WTC11 (cell line): Measurements from ENCODE around the gene YTHDC2. TPM values are rescaled to one million over a fixed set of nuclear protein-coding genes. Genes with fewer than 3 reads are reported as not detected.

Experiments used
- ATAC-seq: fragments of 200-7000 bp; cut with Tn5 transposase; 2 replicates; pipeline ENCODE4 v1.10.0; 2021; ENCODE audit warnings: mild to moderate bottlenecking, moderate library complexity
- CTCF ChIA-PET: fragments of 300-600 bp; sonication (Branson Sonifier 250); formaldehyde crosslinking; loops from one replicate; lab custom pipeline; 2021; ENCODE audit warnings: antibody characterized with exemption; lab: Charles Lee
- POLR2A ChIA-PET: fragments of 350-600 bp; sonication (Branson Sonifier 250); formaldehyde crosslinking; loops from one replicate; lab custom pipeline; 2021; ENCODE audit warnings: antibody characterized with exemption; lab: Charles Lee
- DNase-seq: peaks from one replicate; pipeline ENCODE4 v3.0.0; 2021; ENCODE audit warnings: low spot score
- H3K27ac Mint-ChIP-seq: 2 replicates; pipeline ENCODE4 v1.8.0; 2021; ENCODE audit warnings: mixed read lengths
- H3K27me3 Mint-ChIP-seq: 2 replicates; pipeline ENCODE4 v1.8.0; 2021; ENCODE audit warnings: low read depth, mild to moderate bottlenecking, moderate library complexity, mixed read lengths
- H3K36me3 Mint-ChIP-seq: 2 replicates; pipeline ENCODE4 v1.8.0; 2021; ENCODE audit warnings: mixed read lengths
- H3K4me1 Mint-ChIP-seq: 2 replicates; pipeline ENCODE4 v1.8.0; 2022; ENCODE audit warnings: mixed read lengths
- H3K4me3 Mint-ChIP-seq: 2 replicates; pipeline ENCODE4 v1.8.0; 2021; ENCODE audit warnings: mild to moderate bottlenecking, moderate library complexity, mixed read lengths
- H3K9me3 Mint-ChIP-seq: 2 replicates; pipeline ENCODE4 v1.8.0; 2021; ENCODE audit warnings: mixed read lengths
- ARID4B ChIP-seq: sonication (generic); formaldehyde crosslinking; IDR thresholded peaks from 2 replicates; pipeline ENCODE4 v1.8.0; 2023; ENCODE audit warnings: missing genetic modification reagents, mild to moderate bottlenecking, borderline replicate concordance
- CBFB ChIP-seq: sonication (generic); formaldehyde crosslinking; IDR thresholded peaks from 2 replicates; pipeline ENCODE4 v1.8.1; 2022; ENCODE audit warnings: mild to moderate bottlenecking, low read depth, missing genetic modification reagents
- ETV6 ChIP-seq: sonication (generic); formaldehyde crosslinking; IDR thresholded peaks from 2 replicates; pipeline ENCODE4 v1.8.1; 2022; ENCODE audit warnings: mild to moderate bottlenecking, missing genetic modification reagents
- FOXK1 ChIP-seq: sonication (generic); formaldehyde crosslinking; IDR thresholded peaks from 2 replicates; pipeline ENCODE4 v1.8.0; 2022; ENCODE audit warnings: mild to moderate bottlenecking, moderate library complexity, missing genetic modification reagents
- HMGXB4 ChIP-seq: sonication (generic); formaldehyde crosslinking; IDR thresholded peaks from 2 replicates; pipeline ENCODE4 v1.8.1; 2023; ENCODE audit warnings: mild to moderate bottlenecking, moderate library complexity, missing genetic modification reagents
- NR2C2 ChIP-seq: sonication (generic); formaldehyde crosslinking; IDR thresholded peaks from 2 replicates; pipeline ENCODE4 v1.8.0; 2022; ENCODE audit warnings: mild to moderate bottlenecking, missing genetic modification reagents
- NR3C1 ChIP-seq: sonication (generic); formaldehyde crosslinking; conservative IDR thresholded peaks from 2 replicates; pipeline ENCODE4 v1.8.1; 2023; ENCODE audit warnings: low read depth, mild to moderate bottlenecking, missing genetic modification reagents
- RELA ChIP-seq: sonication (generic); formaldehyde crosslinking; IDR thresholded peaks from 2 replicates; pipeline ENCODE4 v1.8.1; 2022; ENCODE audit warnings: missing genetic modification reagents, mild to moderate bottlenecking, borderline replicate concordance
- SOX15 ChIP-seq: fragments of 250-450 bp; sonication (Bioruptor Pico); IDR thresholded peaks from 2 replicates; pipeline ENCODE4 v1.9.0; 2021; ENCODE audit warnings: mild to moderate bottlenecking
- TEAD4 ChIP-seq: sonication (generic); formaldehyde crosslinking; IDR thresholded peaks from 2 replicates; pipeline ENCODE4 v1.8.0; 2022; ENCODE audit warnings: mild to moderate bottlenecking, missing genetic modification reagents
- TP53 ChIP-seq: sonication (generic); formaldehyde crosslinking; IDR thresholded peaks from 2 replicates; pipeline ENCODE4 v1.8.1; 2023; ENCODE audit warnings: mild to moderate bottlenecking, missing genetic modification reagents
- ZNF263 ChIP-seq: sonication (generic); formaldehyde crosslinking; IDR thresholded peaks from 2 replicates; pipeline ENCODE4 v1.8.1; 2022; ENCODE audit warnings: low read depth, mild to moderate bottlenecking, moderate library complexity, missing genetic modification reagents
- ZNF416 ChIP-seq: fragments of 250-450 bp; sonication (Bioruptor Pico); IDR thresholded peaks from 2 replicates; pipeline ENCODE4 v1.9.0; 2021; ENCODE audit warnings: mild to moderate bottlenecking, inconsistent platforms
- total RNA-seq: library from RNA; stranded (reverse); gene quantifications from 3 replicates; pipeline ENCODE4 v1.2.3, GENCODE V29; 2021
- TF ChIP-seq, protein P1 (sequence below): sonication (generic); formaldehyde crosslinking; IDR thresholded peaks from 2 replicates; pipeline ENCODE4 v1.8.0; 2022; ENCODE audit warnings: mild to moderate bottlenecking, missing genetic modification reagents
- TF ChIP-seq, protein P2 (sequence below): sonication (generic); formaldehyde crosslinking; IDR thresholded peaks from 2 replicates; pipeline ENCODE4 v1.8.1; 2022; ENCODE audit warnings: mild to moderate bottlenecking, moderate library complexity, missing genetic modification reagents
- TF ChIP-seq, protein P3 (sequence below): sonication (generic); formaldehyde crosslinking; IDR thresholded peaks from 2 replicates; pipeline ENCODE4 v1.8.1; 2023; ENCODE audit warnings: mild to moderate bottlenecking, missing genetic modification reagents, moderate library complexity
- TF ChIP-seq, protein P4 (sequence below): sonication (generic); formaldehyde crosslinking; IDR thresholded peaks from 2 replicates; pipeline ENCODE4 v1.8.1; 2023; ENCODE audit warnings: mild to moderate bottlenecking, missing genetic modification reagents, borderline replicate concordance
- TF ChIP-seq, protein P5 (sequence below): fragments of 250-450 bp; sonication (Bioruptor Pico); IDR thresholded peaks from 2 replicates; pipeline ENCODE4 v1.9.0; 2021; ENCODE audit warnings: mild to moderate bottlenecking, borderline replicate concordance

YTHDC2 gene
- total RNA-seq, 1 experiment from 2014 or later = 21.6 TPM

DNA sequence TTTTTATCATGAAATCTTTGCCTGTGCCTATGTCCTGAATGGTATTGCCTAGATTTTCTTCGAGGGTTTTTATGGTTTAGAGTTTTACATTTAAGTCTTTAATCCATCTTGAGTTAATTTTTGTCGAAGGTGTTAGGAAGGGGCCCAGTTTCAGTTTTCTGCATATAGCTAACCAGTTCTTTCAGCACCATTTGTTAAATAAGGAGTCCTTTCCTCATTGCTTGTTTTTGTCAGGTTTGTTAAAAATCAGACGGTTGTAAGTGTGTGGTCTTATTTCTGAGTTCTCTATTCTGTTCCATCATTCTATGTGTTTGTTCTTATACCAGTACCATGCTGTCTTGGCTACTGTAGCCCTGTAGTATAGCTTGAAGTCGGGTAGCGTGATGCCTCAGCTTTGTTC is 55.9 kb downstream of the YTHDC2 start:
- DNase-seq (no peak), ATAC-seq (no peak)
- H3K36me3 Mint-ChIP-seq = peaks cover 39% of the 10 kb centered on the region
- CTCF ChIA-PET = no interaction called here
- H3K27me3 Mint-ChIP-seq = no peaks in the 10 kb centered on the region
- POLR2A ChIA-PET = no interaction called here
- H3K4me1 Mint-ChIP-seq = no peaks in the 10 kb centered on the region
- no peak overlapping the region for H3K4me3 Mint-ChIP-seq
- TF ChIP-seq RELA (CRISPR knock-in tag) = no peak
- TF ChIP-seq ZNF263 (CRISPR knock-in tag) = no peak
- no peak for TF ChIP-seq NR2C2 (CRISPR knock-in tag)
- TF ChIP-seq HMGXB4 (CRISPR knock-in tag) = no peak
- no peak for TF ChIP-seq ZNF416 (CRISPR knock-in tag)
- TF ChIP-seq, protein P1, sequence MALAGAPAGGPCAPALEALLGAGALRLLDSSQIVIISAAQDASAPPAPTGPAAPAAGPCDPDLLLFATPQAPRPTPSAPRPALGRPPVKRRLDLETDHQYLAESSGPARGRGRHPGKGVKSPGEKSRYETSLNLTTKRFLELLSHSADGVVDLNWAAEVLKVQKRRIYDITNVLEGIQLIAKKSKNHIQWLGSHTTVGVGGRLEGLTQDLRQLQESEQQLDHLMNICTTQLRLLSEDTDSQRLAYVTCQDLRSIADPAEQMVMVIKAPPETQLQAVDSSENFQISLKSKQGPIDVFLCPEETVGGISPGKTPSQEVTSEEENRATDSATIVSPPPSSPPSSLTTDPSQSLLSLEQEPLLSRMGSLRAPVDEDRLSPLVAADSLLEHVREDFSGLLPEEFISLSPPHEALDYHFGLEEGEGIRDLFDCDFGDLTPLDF = no peak
- no peak for TF ChIP-seq ETV6 (CRISPR knock-in tag)
- TF ChIP-seq, protein P2, sequence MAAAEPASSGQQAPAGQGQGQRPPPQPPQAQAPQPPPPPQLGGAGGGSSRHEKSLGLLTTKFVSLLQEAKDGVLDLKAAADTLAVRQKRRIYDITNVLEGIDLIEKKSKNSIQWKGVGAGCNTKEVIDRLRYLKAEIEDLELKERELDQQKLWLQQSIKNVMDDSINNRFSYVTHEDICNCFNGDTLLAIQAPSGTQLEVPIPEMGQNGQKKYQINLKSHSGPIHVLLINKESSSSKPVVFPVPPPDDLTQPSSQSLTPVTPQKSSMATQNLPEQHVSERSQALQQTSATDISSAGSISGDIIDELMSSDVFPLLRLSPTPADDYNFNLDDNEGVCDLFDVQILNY (CRISPR knock-in tag) = no peak
- TF ChIP-seq, protein P3, sequence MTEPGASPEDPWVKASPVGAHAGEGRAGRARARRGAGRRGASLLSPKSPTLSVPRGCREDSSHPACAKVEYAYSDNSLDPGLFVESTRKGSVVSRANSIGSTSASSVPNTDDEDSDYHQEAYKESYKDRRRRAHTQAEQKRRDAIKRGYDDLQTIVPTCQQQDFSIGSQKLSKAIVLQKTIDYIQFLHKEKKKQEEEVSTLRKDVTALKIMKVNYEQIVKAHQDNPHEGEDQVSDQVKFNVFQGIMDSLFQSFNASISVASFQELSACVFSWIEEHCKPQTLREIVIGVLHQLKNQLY (CRISPR knock-in tag) = no peak
- TF ChIP-seq TEAD4 = no peak
- no peak for TF ChIP-seq TP53
- no peak for TF ChIP-seq FOXK1 (CRISPR knock-in tag)
- TF ChIP-seq, all 79 proteins: peak for 0
- no peak overlapping the region for H3K27ac Mint-ChIP-seq
- peaks cover 17% of the 10 kb centered on the region for H3K9me3 Mint-ChIP-seq

GRCh38 chr5:113572716-113573115 is 59.2 kb downstream of the YTHDC2 start:
- Mint-ChIP-seq H3K27me3 (no peaks in the 10 kb centered on the region), H3K36me3 (peaks cover 42% of the 10 kb centered on the region), H3K27ac (no peak overlapping the region), H3K4me3 (no peak overlapping the region), H3K4me1 (no peaks in the 10 kb centered on the region)
- POLR2A ChIA-PET = no interaction called here
- DNase-seq = no peak
- CTCF ChIA-PET = no interaction called here
- TF ChIP-seq, protein P4, sequence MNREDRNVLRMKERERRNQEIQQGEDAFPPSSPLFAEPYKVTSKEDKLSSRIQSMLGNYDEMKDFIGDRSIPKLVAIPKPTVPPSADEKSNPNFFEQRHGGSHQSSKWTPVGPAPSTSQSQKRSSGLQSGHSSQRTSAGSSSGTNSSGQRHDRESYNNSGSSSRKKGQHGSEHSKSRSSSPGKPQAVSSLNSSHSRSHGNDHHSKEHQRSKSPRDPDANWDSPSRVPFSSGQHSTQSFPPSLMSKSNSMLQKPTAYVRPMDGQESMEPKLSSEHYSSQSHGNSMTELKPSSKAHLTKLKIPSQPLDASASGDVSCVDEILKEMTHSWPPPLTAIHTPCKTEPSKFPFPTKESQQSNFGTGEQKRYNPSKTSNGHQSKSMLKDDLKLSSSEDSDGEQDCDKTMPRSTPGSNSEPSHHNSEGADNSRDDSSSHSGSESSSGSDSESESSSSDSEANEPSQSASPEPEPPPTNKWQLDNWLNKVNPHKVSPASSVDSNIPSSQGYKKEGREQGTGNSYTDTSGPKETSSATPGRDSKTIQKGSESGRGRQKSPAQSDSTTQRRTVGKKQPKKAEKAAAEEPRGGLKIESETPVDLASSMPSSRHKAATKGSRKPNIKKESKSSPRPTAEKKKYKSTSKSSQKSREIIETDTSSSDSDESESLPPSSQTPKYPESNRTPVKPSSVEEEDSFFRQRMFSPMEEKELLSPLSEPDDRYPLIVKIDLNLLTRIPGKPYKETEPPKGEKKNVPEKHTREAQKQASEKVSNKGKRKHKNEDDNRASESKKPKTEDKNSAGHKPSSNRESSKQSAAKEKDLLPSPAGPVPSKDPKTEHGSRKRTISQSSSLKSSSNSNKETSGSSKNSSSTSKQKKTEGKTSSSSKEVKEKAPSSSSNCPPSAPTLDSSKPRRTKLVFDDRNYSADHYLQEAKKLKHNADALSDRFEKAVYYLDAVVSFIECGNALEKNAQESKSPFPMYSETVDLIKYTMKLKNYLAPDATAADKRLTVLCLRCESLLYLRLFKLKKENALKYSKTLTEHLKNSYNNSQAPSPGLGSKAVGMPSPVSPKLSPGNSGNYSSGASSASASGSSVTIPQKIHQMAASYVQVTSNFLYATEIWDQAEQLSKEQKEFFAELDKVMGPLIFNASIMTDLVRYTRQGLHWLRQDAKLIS = no peak
- TF ChIP-seq NR3C1 (no peak), CBFB (CRISPR knock-in tag) (no peak), SOX15 (no peak), ARID4B (no peak)
- TF ChIP-seq, protein P5, sequence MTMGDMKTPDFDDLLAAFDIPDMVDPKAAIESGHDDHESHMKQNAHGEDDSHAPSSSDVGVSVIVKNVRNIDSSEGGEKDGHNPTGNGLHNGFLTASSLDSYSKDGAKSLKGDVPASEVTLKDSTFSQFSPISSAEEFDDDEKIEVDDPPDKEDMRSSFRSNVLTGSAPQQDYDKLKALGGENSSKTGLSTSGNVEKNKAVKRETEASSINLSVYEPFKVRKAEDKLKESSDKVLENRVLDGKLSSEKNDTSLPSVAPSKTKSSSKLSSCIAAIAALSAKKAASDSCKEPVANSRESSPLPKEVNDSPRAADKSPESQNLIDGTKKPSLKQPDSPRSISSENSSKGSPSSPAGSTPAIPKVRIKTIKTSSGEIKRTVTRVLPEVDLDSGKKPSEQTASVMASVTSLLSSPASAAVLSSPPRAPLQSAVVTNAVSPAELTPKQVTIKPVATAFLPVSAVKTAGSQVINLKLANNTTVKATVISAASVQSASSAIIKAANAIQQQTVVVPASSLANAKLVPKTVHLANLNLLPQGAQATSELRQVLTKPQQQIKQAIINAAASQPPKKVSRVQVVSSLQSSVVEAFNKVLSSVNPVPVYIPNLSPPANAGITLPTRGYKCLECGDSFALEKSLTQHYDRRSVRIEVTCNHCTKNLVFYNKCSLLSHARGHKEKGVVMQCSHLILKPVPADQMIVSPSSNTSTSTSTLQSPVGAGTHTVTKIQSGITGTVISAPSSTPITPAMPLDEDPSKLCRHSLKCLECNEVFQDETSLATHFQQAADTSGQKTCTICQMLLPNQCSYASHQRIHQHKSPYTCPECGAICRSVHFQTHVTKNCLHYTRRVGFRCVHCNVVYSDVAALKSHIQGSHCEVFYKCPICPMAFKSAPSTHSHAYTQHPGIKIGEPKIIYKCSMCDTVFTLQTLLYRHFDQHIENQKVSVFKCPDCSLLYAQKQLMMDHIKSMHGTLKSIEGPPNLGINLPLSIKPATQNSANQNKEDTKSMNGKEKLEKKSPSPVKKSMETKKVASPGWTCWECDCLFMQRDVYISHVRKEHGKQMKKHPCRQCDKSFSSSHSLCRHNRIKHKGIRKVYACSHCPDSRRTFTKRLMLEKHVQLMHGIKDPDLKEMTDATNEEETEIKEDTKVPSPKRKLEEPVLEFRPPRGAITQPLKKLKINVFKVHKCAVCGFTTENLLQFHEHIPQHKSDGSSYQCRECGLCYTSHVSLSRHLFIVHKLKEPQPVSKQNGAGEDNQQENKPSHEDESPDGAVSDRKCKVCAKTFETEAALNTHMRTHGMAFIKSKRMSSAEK = no peak
- TF ChIP-seq, all 79 proteins: peak for 0
- ATAC-seq = no peak
- peaks cover 17% of the 10 kb centered on the region for H3K9me3 Mint-ChIP-seq
